CD4-positive, alpha-beta T cell treated with Interferon gamma for 1 hour (primary cell): Measurements from ENCODE around the gene IFI35.
A peak's percentile ranks its signal among the peaks of the same experiment; 100 is the strongest.
"Not testable (repeated sequence)": the region's sequence is repeated elsewhere in the genome, so short reads cannot be mapped to it uniquely, and the experiment has no call there.

ENCODE experiments used
- DNase-seq: peaks from one replicate; pipeline ENCODE4 v3.0.0-alpha.2; 2020

The IFI35 gene

DNA sequence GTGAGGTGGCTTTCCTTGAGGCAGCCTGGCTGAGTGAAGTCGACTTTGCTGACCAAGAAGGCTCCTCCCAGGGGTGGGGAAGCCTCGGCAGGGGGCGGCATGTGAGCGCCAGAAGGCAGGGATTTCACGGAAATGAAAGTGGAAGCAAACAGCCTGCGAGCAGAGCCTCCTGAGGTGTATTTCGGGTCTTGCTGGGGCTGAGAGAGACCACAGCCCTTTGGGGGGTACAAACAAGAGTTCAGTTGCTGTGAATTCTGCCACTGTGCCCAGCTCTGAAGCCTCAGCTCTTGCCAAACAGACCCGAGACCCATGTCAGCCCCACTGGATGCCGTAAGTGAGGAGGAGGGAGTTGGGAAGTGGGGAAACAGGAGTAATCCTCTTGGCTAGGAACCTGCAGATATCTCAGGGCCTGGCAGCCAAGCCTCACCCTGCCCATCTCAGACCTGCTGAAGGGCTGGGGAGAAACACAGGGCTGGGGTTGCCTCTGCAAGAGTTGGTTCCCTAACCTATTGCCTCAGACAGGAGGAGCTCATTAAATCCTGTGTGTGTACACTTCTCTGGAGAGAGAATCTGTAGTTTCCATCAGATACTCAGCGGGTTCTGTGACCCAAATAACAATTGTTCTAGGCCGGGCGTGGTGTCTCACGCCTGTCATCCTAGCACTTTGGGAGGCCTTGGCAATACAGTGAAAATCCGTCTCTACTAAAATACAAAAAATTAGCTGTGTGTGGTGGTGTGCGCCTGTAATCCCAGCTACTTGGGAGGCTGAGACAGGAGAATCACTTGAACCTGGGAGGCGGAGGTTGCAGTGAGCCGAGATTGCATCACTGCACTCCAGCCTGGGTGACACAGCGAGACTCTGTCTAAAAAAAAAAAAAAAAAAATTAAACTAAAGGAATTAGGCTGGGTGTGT, at the start of gene IFI35:
Gene IFI35 (plus strand): TSS at position 146 of the 913 bp plus-strand sequence. CDS start 164 bp downstream, at position 310.
- DNase-seq = peak; percentile 87

DNA sequence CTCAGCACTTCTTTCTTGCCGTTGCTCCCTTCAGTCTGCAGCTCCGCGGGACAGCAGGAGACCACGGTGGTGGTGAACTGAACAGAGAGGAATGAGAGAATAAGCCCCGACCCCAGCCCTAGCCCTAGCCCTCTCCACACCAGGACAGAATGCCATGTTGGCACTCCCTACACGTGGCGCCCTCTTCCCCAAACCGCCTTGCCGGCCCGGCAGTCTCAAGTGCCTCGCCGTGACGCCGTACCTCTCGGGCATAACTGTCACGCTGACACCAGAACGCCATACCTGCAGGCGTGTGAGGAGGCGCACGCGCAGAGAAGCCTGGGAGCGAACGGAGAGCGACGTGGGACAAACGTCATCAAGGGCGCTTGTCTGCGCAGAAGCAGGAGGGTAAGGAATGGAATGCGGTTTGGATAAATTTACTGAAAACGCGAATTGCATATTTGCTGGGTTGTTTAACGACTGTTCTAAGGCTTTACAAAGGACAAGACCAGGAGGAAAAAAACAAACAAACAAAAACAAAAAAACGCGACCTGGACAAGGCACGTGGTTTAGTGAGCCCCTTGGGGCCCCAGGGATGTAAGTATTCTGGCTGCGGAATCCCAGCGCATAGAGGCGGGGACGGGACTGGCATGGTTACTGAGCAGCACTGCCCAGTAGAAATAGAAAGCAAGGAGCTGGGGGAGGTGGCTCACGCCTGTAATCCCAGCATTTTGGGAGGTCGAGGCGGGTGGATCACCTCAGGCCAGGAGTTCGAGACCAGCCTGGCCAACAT, 42.2 kb upstream of the IFI35 start, which contains the start of gene AARSD1:
Gene AARSD1 (minus strand): TSS at position 294 of the 772 bp plus-strand sequence. CDS start 14 bp downstream, at position 280.
- DNase-seq = peak; percentile 91

DNA sequence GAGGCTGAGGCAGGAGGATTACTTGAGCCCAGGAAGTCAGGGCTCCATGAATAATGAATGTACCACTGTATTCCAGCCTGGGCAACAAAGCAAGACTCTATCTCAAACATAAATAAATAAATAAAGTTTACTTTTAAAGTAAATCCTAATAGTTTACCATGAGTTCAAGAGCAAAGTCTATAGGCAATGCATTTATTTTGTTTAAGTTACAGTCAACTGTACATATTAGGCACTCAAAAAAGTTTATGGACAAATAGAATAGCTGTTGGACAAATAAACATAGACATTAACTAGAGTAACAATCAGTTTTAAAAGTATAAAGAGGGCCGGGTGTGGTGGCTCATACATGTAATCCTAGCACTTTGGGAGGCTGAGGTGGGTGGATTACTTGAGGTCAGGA, 38.7 kb upstream of the IFI35 start:
- DNase-seq = no peak

DNA sequence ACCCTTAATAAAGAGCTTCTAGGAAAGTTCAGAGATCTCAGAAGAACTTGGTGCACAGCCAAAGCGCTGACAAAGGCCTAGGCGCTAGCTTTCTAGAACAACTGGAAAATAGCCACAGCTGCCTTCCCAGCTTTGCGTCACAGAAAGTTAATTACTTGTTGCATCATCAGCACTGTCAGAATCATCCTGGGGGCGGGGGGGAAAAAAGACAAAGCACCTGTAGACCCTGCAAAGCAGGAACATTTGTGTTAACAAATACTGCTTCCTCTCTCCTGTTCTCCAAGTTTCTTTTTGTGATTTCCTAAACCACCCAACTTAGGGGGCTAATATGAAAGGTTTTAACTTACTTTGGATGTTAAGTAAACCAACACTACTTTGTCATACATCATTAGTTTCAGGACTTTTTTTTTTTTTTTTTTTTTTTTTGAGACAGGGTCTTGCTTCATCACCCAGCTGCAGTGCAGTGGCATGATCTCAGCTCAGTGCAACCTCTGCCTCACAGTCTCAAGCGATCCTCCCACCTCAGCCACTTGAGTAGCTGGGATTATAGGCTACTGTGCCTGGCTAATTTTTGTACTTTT, 37.5 kb upstream of the IFI35 start:
- no peak for DNase-seq

DNA sequence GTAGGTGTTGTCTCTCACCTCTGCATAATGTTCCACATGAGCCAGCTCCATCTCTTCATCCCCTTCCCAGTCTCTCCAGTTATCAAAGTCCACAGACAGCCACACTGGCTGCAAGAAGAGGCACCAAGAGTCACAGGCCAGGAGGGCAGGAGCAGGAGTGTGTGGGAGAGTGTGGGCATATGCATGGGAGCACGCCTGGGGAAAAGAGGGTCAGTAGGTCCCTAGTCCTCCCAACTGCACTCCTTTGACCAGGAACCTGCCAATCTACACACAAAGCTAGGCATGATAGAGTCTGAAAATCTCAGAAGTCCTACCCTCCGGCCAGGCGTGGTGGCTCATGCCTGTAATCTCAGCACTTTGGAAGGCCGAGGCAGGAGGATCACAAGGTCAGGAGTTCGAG, 35.0 kb upstream of the IFI35 start:
- no peak for DNase-seq

DNA sequence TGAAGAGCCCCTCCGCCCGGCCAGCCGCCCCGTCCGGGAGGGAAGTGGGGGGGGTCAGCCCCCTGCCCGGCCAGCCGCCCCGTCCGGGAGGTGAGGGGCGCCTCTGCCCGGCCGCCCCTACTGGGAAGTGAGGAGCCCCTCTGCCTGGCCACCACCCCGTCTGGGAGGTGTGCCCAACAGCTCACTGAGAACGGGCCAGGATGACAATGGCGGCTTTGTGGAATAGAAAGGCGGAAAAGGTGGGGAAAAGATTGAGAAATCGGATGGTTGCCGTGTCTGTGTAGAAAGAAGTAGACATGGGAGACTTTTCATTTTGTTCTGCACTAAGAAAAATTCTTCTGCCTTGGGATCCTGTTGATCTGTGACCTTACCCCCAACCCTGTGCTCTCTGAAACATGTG, 33.3 kb upstream of the IFI35 start:
- DNase-seq = not testable (repeated sequence)

DNA sequence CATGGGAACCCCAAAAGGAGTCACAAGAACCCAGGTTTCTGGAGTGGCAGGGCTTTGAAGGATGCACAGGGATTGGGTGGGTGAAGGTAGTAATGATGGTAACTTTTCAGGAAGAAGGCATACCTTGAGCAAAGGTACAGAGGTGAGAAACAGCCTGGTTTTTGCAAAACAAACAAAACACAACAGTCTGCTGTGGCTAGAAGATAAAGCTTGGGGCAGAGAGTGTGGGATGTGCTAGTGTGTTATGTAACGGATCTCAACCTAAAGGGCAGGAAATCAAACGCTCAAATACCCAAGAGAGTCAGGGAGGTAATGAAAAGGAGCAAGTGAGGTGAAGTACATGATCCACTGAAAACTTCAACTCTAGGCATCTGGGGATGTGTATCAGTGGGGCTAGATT, 31.3 kb upstream of the IFI35 start:
- no peak for DNase-seq

DNA sequence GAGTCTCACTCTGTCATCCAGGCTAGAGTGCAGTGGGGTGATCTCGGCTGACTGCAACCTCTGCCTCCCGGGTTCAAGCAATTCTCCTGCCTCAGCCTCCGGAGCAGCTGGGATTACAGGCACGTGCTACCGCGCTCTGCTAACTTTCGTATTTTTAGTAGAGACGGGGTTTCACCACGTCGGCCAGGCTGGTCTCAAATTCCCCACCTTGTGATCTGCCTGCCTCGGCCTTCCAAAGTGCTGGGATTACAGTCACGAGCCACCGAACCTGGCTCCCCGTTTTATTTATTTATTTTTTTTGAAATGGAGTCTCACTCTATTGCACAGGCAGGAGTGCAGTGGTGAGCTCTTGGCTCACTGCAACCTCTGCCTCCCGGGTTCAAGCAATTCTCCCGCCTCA, 30.9 kb upstream of the IFI35 start:
- DNase-seq = not testable (repeated sequence)

DNA sequence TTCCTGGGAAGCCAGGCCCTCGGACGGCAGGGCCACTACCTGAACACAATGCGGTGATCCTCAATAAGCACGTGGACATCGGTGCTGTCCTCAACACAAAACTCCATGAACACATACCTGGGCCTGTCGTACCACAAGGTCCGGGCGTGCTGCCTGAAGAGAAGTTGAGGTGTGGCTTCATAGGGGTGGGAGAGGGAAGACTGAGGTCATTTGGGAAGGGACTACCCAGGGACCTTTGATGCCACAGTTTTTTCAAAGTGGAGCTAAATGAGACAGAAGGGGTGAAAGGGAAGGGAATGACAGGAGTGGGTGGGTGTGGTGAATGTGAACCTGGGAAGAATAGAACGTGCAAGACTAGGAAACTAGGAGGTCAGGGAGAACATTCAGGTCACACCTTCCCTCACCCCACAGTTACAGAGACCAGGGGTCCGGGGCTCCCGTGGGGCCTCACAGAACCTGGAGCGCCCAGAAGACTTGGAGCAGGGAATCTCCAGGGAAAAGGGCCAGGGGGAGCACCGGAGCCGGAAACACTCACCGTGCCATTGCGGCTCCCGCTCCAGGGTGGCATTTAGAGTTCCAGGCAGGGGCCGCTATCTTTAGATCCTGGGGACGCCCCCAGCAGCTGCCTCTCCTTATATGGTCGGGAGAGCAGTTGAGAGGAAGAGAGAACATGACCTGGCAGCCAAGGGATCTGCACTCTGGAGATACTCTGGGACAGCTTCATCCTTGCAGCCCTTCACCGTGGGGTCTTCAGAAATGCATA, 26.9 kb upstream of the IFI35 start, which contains the start of gene PTGES3L:
Gene PTGES3L (minus strand): TSS at position 570 of the 763 bp plus-strand sequence. CDS start 27 bp downstream, at position 543.
- no peak for DNase-seq

DNA sequence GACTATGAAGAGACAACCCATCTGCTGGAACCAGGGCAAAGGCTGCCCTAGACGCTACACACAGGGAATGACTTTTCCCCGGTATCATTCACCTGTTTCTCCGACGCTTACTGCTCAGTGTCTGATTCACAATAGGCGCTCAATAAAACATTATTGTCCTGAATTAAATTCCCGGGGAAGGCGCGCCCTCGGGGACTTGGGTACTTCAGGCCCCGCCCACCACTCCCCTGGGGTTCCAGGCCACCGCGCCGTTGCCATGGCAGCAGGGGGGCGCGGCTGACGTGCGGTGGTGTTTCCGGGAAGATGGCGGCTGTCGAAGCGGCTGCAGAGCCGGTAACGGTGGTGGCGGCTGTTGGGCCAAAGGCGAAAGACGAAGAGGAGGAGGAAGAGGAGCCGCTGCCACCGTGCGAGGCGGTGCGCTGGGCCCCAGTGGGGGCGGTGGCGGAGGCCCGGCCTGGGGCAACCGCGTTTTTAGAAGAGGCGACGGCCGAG, 26.3 kb upstream of the IFI35 start, which contains the start of gene RUNDC1:
Gene RUNDC1 (plus strand): TSS at position 292 of the 492 bp plus-strand sequence. CDS start 12 bp downstream, at position 304.
- DNase-seq = peak; percentile 90

DNA sequence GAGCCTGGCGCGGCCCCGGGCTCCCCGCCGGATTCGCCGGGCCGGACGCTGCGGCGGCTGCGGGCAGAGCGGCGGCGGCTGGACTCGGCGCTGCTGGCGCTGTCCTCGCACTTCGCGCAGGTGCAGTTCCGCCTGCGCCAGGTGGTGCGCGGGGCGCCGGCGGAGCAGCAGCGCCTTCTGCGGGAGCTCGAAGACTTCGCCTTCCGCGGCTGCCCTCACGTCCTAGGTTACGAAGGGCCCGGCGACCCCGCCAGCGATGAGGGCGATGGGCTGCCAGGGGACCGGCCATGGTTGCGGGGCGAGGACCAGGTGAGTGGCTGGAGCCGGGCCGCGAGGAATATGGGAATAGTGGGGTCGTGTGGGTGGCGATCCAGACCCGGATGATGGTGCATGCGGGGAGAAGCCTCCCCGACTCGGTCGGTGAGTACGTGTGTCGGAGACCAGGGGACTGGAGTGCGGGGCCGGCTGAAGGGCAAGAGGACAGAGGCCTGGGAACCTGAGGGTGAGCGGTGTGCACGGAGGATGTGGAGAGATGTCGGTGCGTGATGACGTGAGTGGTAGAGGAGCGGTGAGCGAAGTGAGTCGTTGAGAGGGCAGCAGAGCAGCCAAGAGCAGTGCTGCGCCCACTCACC, 25.7 kb upstream of the IFI35 start:
- DNase-seq = peak; percentile 54

DNA sequence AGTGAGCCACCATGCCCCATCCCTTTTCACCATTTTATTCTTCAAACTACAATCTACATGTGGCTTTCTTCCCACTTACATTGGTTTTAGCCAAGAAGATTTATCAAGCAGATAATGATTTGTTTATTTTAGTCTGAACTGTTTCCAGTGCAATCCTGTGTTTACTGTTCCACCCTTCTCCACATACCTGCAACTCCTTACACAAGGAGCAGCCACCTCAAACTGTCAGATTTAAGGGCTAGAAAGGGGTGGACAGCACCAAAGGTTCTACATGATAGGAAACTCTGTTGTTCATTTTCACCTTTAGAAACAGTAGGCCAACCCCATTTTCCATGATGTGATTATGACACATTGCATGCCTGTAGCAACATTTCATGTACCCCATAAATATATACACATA, 24.3 kb upstream of the IFI35 start:
- DNase-seq = no peak

DNA sequence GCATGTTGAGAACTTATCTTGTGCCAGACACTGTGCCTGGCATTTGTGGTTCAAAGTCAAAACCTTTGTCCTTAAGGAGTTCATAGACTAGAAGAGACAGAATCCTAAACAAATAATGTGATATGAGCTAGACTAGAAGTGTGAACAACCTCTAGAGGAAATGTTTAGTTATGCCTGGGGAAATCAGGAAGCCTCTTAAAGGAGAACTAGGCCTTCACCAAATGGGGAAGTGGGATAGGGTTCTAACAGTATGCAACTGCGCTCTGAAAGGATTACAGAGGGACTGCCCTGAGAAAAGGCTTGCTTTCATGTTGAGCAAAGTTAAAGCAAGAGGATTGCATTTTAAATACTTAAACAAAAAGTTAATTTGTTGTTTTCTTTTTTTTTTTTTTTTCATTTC, 21.4 kb upstream of the IFI35 start:
- no peak for DNase-seq

DNA sequence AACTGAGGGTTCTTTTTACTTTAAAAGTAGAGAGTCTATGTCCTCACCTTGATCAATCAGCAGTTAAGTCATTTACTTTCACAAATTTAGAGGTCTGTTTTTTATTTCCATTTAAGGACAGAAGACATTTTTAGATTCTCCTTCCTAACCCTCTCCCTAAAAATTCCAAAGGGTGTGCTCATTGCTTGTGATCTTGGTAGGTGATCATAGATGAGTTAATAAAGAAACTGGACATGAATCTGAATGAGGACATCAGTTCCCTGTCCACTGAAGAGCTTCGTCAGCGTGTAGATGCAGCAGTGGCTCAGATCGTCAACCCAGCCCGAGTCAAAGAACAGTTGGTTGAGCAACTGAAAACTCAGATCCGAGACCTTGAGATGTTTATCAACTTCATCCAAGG, 17.4 kb upstream of the IFI35 start:
- no peak for DNase-seq

DNA sequence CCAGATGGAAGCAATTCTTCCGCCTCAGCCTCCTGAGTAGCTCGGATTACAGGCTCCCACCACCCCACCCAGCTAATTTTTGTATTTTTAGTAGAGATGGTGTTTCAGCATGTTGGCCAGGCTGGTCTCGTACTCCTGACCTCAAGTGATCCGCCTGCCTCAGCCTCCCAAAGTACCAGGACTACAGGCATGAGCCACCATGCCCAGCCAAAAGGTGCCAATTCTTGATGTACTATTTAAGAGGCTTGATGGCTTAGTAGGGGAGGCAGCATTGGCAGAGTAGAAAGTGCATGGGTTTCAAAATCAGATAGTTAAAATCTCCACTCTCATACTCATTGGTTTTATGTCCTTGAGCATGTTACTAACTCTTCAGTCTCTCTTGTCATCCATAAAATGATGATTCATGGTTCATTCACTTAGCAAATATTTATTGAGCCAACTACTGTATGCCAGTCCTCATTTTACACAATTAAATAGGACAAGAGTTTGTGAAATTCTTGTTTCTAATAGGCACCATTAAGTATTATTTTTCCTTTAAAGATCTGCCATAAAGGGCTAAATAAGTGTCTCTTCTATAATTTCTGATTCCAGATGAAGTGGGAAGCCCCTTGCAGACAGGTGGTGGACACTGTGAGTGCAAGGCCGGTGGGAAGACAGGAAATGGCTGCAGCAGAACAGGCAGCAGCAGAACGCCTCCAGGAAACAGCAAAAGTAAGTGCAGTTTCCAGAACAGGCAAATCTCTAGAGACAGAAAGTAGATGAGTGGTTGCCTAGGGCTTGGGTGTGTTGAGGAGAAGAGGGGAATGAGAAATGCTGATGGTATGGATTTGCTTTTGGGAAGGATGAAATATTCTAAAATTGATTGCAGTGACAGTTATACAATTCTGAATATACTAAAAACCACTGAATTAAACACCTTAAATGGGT, 16.6 kb upstream of the IFI35 start:
- no peak for DNase-seq

DNA sequence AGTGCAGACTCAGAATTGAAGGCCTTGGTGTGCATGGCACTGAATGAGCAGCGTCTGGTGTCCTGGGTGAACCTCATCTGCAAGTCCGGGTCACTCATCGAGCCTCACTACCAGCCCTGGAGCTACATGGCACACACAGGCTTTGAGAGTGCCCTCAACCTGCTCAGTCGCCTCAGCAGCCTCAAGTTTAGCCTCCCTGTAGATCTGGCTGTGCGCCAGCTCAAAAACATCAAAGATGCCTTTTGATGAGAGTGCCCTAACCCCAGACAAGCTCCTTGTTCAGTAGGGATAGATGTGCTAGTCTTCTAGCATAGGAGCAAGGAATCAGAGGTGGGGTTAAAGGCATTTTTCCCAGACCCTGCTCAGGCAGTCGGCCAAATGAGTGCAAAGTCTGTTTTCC, 15.1 kb upstream of the IFI35 start:
- DNase-seq = no peak

DNA sequence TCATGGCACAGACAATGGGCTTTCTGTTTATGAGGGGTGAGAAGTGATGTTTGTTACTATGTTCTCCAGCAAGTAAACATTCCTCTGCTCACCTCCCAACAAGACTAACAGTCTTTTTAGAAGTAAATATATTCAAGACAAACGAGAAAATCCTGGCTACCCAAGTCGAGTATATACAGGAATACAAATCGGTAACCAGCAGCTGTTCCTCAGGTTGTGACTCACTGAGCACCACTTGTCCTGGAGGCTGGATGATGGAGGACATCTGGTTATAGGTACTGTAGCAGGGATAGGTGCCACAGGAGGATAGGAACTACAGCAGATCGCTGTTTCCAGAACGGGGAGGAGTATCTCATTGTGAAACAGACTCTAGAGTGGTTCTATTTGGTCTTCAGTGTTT, 13.7 kb upstream of the IFI35 start:
- DNase-seq = no peak

DNA sequence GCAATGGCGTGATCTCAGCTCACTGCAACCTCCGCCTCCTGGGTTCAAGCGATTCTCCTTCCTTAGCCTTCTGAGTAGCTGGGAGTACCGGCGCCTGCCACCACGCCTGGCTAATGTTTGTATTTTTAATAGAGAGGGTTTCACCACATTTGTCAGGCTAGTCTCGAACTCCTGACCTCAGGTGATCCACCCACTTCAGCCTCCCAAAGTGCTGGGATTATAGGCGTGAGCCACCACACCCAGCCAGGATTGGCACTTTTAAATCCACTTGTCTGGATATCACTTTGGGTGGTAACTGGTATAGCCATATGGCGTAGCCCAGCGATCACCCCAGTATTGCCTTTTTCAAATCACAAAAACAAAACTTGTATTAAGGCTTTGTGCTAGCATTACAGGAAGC, 12.7 kb upstream of the IFI35 start:
- DNase-seq = not testable (repeated sequence)

DNA sequence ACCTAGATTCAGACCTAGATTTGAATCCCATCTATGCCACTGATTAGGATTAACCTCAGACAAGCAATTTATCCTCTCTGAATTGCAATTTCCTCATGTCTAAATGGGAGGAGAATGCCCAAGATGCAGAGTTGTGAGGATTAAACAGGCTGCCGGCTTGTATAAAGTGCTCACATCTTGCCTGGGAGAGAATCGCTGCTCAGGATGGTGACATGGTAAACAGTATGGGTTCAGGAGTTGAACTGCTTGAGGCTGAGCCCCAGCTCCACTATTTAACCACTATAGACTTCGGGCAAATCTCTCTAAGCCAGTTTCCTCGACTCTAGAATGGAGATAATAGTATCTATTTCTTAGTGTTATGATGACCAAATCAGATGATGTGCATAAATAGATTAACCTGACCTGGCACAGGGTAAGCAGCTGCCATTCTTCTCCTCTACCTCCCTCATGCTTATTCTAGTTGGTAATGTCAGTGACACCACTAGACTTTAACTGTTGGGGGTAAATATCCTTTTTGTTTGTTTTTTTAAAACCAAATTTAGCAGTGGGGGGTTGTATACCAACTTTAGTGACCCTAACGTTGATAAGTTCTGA, 9.1 kb upstream of the IFI35 start:
- no peak for DNase-seq
